ENCODE results near the gene KLF16. TPM values are rescaled to one million over a fixed set of nuclear protein-coding genes. Genes with fewer than 3 reads are reported as not detected.
A peak's percentile ranks its signal among the peaks of the same experiment; 100 is the strongest.

The KLF16 gene
- total RNA-seq, 1 donor from 2014 or later: 9.8 TPM

- intact Hi-C loops (cut with micrococcal nuclease): no loop called here
- no peak for ATAC-seq
These were observed 46.7 kb downstream of the KLF16 start for GRCh38 chr19:1816530-1817298.

GRCh38 chr19:1815605-1816529 lies 47.5 kb downstream of the KLF16 start:
- DNase-seq: peak; percentile 37
- no peak for ATAC-seq
- intact Hi-C loops (cut with micrococcal nuclease): no loop called here

More at GRCh38 chr19:1816530-1817298, 46.7 kb downstream of the KLF16 start:
- peak; percentile 26 for DNase-seq

- DNase-seq (peak; percentile 17), ATAC-seq (no peak)
- intact Hi-C loops (cut with micrococcal nuclease): no loop called here
These were observed 48.4 kb downstream of the KLF16 start for GRCh38 chr19:1814833-1815604.

- peak; percentile 19 for DNase-seq
- no peak for ATAC-seq
- intact Hi-C loops (cut with micrococcal nuclease): no loop called here
These were observed 49.0 kb downstream of the KLF16 start for GRCh38 chr19:1814391-1814790.

- ATAC-seq: no peak
- intact Hi-C loops (cut with micrococcal nuclease): no loop called here
- peak; percentile 21 for DNase-seq
These were observed 49.9 kb downstream of the KLF16 start for GRCh38 chr19:1813192-1814182.

- intact Hi-C loops (cut with micrococcal nuclease): no loop called here
- ATAC-seq (peak; percentile 91), DNase-seq (peak; percentile 94)
These were observed 50.8 kb downstream of the KLF16 start for GRCh38 chr19:1812426-1813191.

GRCh38 chr19:1811942-1812425 lies 51.4 kb downstream of the KLF16 start, which contains the start of gene ATP8B3:
Gene ATP8B3, minus strand, starts transcription at chr19:1812276. Its CDS starts 540 bp downstream, at chr19:1811736.
- intact Hi-C loops (cut with micrococcal nuclease): no loop called here
- DNase-seq (no peak), ATAC-seq (no peak)

GRCh38 chr19:1811472-1811894 lies 51.9 kb downstream of the KLF16 start:
- ATAC-seq: no peak

GRCh38 chr19:1810439-1811160 lies 52.8 kb downstream of the KLF16 start:
- DNase-seq (no peak), ATAC-seq (no peak)
- intact Hi-C loops (cut with micrococcal nuclease): no loop called here

More at GRCh38 chr19:1811472-1811894, 51.9 kb downstream of the KLF16 start:
- intact Hi-C loops (cut with micrococcal nuclease): no loop called here
- peak; percentile 70 for DNase-seq

GRCh38 chr19:1809678-1810077 lies 53.7 kb downstream of the KLF16 start:
- no peak for ATAC-seq
- no peak for DNase-seq
- intact Hi-C loops (cut with micrococcal nuclease): no loop called here

- no peak for ATAC-seq
- intact Hi-C loops (cut with micrococcal nuclease): no loop called here
- no peak for DNase-seq
These were observed 55.0 kb downstream of the KLF16 start for GRCh38 chr19:1808395-1808731.

- DNase-seq: no peak
- intact Hi-C loops (cut with micrococcal nuclease): no loop called here
- no peak for ATAC-seq
These were observed 55.5 kb downstream of the KLF16 start for GRCh38 chr19:1807695-1808394.

GRCh38 chr19:1807030-1807694 lies 56.2 kb downstream of the KLF16 start:
- DNase-seq: no peak
- ATAC-seq: no peak

GRCh38 chr19:1806184-1807029 lies 57.0 kb downstream of the KLF16 start:
- DNase-seq (no peak), ATAC-seq (no peak)
- intact Hi-C loops (cut with micrococcal nuclease): no loop called here

More at GRCh38 chr19:1807030-1807694, 56.2 kb downstream of the KLF16 start:
- intact Hi-C loops (cut with micrococcal nuclease): no loop called here

Measured in left ventricle myocardium superior (tissue), 1 donor.